ENCODE data around the gene KLF3.
"Not testable (repeated sequence)": the region's sequence is repeated elsewhere in the genome, so short reads cannot be mapped to it uniquely, and the experiment has no call there.

The KLF3 gene

DNA sequence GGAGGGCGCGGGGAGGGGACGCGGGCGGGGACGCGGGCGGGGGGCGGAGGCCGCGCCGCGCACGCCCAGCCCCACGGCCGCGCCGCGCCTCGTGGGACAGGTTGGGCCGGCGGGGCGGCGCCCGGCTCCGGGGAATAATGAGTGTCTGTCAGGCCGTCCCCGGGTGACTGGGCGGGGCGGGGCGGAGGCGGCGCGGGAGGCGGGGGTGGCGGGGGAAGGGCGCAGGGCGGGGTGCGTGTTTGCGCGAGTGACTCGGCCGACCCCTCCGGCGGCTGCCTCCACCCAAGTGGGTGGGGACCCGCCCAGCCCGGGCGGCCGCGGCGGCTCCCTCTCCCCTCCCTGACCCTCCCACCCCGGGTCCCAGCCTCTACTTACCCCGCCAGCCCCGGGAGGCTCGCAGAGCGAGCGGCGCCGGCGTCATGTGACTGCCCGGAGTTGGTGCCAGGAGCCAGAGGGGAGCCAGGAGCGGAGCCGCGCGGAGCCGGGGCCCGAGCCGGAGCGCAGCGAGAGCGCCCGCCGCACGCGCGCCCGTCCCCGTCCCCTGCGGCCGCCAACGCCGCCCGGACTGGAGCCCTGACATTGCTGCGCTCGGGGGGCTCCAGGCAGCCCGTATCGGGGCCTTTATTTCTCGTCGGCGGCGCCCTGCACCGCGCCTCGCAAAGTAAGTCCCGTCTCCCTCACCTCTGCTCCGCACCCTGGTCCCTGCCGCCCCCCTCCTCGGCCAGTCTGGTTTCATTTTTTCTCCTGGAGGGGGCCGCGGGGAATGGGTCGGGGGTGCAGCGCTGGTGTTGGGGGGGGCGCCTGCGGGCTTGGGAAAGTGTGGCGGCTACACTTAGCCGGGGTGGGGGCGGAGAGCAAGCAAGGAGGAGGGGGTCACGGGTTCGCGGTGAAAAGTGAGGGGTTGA lies at the start of gene KLF3:
Gene KLF3 (plus strand): TSS at position 399 of the 905 bp plus-strand sequence. CDS start 16,427 bp downstream, outside the sequence.
- peak; percentile 91 for DNase-seq

- no peak for DNase-seq
Observed at GRCh38 chr4:38614231-38614630, 49.8 kb upstream of the KLF3 start.

GRCh38 chr4:38615847-38616246 lies 48.2 kb upstream of the KLF3 start:
- no peak for DNase-seq

DNA sequence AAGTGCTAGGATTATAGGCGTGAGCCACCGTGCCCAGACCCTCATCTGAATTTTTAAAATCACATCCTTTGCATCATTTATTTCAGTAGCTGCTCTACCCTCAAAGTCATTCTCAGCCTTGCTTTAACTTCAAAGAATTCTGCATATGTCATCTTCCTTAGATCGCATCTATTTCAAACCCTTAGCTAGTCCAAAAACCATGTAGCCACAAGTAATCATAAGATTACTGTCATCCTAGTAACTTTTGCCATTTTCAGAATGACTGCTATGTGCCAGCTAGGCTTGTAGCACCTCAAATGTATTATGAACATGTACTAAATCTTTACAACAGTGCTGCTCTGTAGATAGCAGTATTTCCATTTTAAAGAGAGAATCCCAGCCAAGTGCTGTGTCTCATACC lies 45.5 kb upstream of the KLF3 start:
- no peak for DNase-seq

- no peak for DNase-seq
Observed at GRCh38 chr4:38619316-38619715, 44.7 kb upstream of the KLF3 start.

DNA sequence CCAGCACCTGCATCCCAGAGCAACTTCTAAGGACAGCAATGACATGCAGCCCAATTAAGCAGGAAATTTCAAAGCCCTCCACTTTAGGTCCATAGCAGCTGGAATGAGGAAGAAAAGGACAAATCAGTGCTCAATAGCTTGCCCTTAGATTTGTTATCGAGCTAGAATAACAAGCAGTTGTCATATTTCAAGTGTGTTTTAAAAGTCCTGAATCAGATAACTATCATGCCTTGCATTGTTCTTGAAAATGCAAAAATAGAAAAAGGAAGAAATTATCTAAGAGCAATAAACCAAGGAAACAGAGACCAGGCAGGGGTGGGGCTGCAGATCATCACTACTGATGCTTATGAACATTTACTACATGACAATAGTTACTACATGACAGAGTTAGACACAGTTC lies 43.9 kb upstream of the KLF3 start:
- DNase-seq: no peak

DNA sequence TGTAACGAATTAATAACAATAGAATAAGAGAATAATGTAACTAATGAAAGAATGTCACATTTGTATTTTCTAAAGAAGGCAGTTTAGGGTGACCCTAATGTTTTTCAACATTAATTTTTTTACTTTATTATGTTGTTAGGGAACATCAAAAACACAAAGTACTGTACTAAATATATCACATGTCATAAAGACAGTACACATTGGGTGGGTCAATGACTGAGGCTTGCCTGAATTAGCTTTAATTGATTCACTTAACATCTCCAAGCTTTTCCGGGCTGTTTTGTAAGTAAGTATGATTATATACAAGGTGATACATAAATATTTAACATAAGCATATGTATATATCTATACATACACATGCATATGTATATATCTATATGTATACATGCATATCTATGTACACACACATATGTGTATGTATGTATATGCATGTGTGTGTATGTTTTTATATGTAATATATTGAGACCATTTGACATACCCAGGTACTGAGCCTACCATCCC lies 43.4 kb upstream of the KLF3 start:
- no peak for DNase-seq

DNA sequence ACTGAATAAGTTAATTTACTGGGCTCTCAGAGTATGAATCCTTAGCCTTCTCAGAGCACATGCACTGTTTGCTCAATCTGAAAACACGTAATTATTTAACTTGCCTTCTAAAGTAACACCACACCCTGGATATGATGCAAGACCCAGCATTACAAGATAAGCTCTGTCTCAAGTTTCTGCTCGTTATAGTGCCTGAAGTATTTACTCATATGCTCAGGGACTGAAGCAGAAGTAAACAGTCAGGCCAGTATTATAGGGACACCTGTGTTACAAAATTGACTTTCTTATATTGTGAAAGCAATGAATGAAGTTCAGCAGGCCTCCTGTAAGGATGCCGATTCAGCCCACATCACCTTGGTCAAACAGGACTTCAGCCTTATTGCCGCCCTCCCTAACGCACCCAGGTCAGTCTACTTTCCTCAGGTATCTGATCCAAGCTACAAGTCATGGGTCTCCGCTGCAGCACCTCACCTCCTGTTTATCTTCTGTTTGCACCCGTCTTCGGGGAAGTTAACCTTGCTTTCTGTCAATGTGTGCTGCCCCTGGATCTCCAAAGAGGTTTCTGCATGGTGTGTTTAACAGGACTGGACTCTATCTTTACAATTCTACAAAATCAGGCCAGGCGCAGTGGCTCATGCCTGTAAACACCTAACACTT lies 42.8 kb upstream of the KLF3 start:
- DNase-seq: no peak

- DNase-seq: no peak
Observed at GRCh38 chr4:38621831-38622230, 42.2 kb upstream of the KLF3 start.

GRCh38 chr4:38622340-38622739 lies 41.7 kb upstream of the KLF3 start:
- DNase-seq: not testable (repeated sequence)

DNA sequence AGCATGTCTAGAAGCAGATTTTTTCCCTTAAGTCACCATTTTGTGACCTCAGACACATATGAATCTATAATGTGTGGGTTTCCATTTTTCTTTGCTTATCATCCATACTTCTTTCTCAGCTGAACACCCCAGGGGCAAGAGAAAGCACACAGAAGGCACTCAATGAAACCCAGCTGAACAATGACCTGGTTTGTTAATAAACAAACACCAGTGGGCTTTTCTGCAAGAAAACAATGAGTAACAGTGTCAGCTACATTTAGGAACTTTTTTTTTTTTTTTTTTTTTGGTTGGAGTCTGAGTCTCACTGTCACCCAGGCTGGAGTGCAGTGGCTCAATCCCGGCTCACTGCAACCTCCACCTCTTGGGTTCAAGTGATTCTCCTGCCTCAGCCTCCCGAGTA lies 40.7 kb upstream of the KLF3 start:
- DNase-seq: no peak

- no peak for DNase-seq
Observed at GRCh38 chr4:38624311-38624710, 39.7 kb upstream of the KLF3 start.

DNA sequence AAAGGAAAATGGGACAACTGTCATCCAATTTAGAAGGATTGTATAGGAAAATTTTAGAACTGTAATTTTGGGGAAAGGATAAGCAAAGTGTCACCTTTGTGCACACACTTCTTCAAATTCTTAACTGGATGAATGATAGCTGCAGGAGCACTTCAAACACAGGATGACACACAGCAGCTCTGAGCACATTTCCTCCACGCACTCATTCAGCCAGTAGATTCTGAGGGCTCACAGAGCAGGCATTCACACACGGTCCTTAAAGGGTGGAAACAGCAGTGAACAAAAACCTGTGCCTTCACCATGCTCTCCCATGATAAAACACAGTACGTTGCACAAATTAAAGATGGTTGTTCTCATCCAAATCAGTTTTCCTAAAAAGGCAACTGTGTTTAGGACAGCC lies 38.5 kb upstream of the KLF3 start:
- no peak for DNase-seq

DNA sequence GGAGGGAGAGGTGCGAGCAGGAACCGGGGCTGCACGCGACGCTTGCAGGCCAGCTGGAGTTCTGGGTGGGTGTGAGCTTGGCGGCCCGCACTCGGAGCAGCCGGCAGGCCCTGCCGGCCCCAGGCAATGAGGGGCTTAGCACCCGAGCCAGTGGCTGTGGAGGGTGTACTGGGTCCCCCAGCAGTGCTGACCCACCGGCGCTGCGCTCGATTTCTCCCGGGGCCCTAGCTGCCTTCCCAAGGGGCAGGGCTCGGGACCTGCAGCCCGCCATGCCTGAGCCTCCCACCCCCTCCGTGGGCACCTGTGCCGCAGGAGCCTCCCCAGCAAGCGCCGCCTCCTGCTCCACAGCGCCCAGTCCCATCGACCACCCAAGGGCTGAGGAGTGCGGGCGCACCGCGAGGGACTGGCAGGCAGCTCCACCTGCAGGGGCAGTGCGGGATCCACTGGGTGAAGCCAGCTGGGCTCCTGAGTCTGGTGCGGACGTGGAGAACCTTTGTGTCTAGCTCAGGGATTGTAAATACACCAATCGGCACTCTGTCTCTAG lies 37.0 kb upstream of the KLF3 start:
- not testable (repeated sequence) for DNase-seq

DNA sequence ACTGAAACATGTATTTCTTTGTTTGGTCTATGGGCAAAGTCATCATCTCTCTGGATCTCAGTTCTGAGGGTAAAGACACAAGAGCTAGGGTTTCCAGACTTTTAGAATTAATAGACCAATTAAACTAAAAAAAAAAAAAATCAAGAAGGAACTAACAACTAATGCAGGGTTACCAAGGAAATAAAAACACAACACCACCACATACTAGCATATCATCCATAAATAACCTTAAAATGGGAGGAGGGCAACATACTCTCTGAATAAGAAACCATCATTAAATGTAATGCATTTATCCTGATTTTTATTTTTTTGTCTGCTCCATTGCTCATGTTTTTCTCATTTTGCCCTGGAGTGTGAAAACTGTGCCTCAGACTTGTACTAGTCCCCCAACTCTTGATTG lies 33.5 kb upstream of the KLF3 start:
- no peak for DNase-seq

DNA sequence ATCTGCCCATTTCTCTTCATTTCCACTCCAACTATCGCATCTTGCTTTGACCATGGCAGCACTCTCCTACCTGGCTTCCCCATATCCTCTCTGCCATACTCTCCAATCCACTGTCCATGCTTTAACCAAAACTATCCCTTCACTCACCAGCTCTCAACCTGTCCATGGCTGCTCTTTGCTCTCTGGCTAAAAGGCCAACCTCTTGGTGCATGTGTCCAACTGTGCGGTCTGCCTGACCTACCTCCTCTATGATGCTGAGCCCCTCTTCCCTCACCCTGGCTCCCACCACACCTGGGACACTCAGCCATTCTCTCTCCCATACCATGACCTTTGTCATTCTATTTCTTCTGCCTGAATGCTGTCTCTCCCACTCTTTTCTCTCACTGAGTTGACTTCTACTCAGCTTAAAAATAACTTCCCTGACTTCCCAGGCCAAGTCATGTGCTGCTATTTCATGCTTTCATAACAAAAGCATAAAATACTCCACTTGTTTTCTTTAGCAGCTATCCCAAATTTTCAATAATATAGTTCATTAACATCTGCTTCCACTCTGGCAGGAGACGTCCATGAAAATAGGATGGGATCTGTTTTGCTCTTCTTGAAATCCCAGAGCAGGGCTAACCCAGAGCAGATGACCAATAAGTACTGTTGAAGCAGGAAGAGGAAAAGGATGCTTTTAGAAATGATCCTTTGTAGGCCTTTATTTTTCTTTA lies 29.8 kb upstream of the KLF3 start:
- DNase-seq: no peak

- no peak for DNase-seq
Observed at GRCh38 chr4:38639242-38639641, 24.8 kb upstream of the KLF3 start.

DNA sequence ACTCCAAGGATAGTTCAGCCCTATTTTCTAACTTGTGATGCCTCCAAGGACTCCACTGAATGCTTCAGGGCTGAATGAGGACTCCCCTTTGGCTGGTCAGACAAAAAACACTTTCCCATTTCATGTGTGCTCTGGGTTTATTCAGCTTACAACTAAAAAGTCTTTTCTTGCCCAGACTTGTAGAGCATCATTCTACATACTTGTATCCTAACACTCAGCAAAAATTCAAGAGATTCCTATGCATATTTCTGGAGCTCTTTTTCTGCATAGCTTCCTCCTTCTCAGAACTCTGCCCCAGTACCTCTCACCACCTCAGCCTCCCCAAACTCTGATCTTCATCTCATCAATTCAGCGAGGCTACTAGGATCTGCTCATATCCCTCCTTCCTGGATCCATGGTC lies 22.2 kb upstream of the KLF3 start:
- no peak for DNase-seq

DNA sequence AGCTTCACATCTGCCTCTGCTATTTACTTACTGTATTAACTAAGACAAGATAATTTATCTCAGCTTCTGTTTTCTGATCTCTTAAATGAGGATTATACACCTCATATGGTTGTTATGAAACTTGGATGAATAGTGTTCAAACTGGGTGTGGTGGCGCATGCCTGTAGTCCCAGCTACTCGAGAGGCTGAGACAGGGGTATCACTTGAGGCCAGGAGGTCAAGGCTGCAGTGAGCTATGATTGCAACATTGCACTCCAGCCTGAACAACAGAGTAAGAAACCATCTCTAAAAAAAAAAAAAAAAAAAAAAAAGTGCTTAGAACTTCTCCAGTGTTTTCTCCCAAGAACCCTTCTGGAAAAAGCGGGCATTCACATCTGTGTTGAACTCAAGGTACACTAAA lies 19.8 kb upstream of the KLF3 start:
- DNase-seq: no peak

DNA sequence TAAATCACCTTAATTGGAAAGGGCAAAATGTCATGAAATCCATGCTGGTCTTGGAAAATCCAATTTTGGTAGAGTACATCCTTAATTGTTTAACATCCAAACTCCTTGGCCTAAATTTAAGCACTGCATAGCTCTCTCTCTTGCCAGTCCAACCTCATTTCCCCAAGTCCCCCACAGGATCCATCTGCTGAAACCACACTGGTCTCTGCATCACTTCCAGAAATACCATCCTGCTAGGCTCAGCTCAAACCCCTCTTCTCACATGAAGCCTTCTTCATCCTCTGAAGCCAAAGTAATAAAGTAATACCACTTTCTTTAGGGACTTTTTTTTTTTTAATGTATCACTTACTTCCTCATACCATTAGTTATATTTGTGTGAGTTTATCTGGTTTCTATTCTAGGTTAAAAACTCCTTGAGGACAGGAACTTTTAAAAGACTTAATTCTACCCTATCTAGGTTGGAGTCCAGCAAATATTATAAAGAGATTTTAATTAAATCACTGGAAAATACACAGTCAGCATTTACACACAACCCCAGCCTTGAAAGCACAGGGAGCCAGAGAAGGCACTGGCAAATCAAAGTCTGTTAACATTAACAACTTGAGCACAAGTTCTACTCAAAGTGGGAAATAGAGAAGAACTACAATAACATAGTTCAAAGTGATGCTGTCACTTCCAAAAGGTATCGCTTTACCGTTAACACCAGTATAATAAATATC lies 16.7 kb upstream of the KLF3 start:
- DNase-seq: no peak

GRCh38 chr4:38650133-38650532 lies 13.9 kb upstream of the KLF3 start:
- DNase-seq: no peak

DNA sequence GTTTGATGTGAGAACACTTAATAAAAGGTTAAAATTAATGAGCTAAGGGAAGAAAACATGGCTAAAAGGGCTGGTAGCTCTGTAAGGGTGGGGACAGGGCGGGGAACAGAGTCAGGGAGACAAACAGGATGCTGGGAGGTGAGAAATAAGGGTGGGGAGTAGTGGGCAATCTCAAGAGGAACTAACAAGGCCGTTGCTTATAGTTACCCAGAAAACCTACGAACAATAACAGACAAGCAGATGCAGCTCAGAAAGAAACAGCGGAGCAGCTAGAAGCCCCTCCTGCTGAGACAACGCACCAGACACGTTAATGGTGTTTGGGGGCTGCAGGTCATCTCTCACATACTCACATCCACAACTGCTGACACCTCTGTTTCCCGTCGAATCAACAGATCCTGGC lies 9.7 kb upstream of the KLF3 start:
- DNase-seq: no peak

DNA sequence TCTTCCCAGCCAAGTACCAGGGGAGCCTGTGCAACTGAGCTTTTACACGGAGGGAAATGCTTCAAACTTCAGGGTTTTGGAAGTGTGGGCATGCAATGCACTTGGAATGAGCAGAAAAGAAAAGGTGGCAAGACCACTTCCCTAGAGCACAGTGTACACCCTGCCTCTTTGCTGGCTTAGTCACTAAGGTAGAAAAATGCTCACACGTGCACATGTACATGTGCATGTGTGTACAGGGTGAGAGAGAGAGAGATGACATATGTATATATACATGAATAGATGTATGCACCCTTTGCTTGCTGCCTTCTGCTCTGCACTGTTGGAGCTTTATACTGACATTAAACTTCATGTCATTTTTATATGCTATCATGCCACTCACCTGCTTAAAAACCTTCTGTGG lies 7.9 kb upstream of the KLF3 start:
- no peak for DNase-seq

Measured in activated CD4-positive, alpha-beta T cell treated with anti-CD3 and anti-CD28 coated beads for 1 hour (primary cell).